Lung (tissue), 12 donors: ENCODE measurements around the gene RELA. TPM values are rescaled to one million over a fixed set of nuclear protein-coding genes. Genes with fewer than 3 reads are reported as not detected.

Experiments
- ATAC-seq: fragments of 200-7000 bp; cut with Tn5 transposase; one replicate; pipeline ENCODE4 v1.9.1; 2020; ENCODE audit warnings: moderate number of reproducible peaks; ENCODE audit not compliant: insufficient read depth, low FRiP score
- DNase-seq, 3 donors: peaks; one replicate each; pipeline ENCODE4 v3.0.0-alpha.2; 2013 to 2017
- H3K27ac ChIP-seq, 2 donors: one replicate each; pipeline ENCODE4 v1.5.1; 2013; ENCODE audit warnings: mild to moderate bottlenecking in 2 of 2, moderate library complexity in 2 of 2, control low read depth in 1 of 2, inconsistent platforms in 1 of 2, low read depth in 1 of 2, low read length in 1 of 2
- H3K27me3 ChIP-seq, 3 donors: one replicate each; pipeline ENCODE4 v1.5.1; 2013; ENCODE audit warnings: low read length in 2 of 3; ENCODE audit not compliant: control insufficient read depth in 3 of 3, insufficient read depth in 3 of 3
- H3K36me3 ChIP-seq, 4 donors: one replicate each; pipeline ENCODE4 v1.5.1; 2013; ENCODE audit warnings: low read length in 4 of 4, mild to moderate bottlenecking in 1 of 4, moderate library complexity in 1 of 4; ENCODE audit not compliant: control insufficient read depth in 4 of 4, insufficient read depth in 4 of 4
- H3K4me1 ChIP-seq, 5 donors: one replicate each; pipeline ENCODE4 v1.5.1; 2013; ENCODE audit warnings: low read length in 5 of 5, mild to moderate bottlenecking in 2 of 5, moderate library complexity in 1 of 5; ENCODE audit not compliant: control insufficient read depth in 5 of 5, insufficient read depth in 5 of 5
- H3K4me3 ChIP-seq: one replicate; pipeline ENCODE4 v1.5.1; 2013; ENCODE audit warnings: mild to moderate bottlenecking, control low read depth, moderate library complexity
- H3K9ac ChIP-seq, 2 donors: one replicate each; pipeline ENCODE4 v1.5.1; 2013; ENCODE audit warnings: low read length in 2 of 2, control low read depth in 1 of 2; ENCODE audit not compliant: insufficient read depth in 1 of 2
- H3K9me3 ChIP-seq, 4 donors: one replicate each; pipeline ENCODE4 v1.5.1; 2013; ENCODE audit warnings: low read length in 3 of 4, mild to moderate bottlenecking in 1 of 4, moderate library complexity in 1 of 4; ENCODE audit not compliant: control insufficient read depth in 4 of 4, insufficient read depth in 3 of 4
- CTCF ChIP-seq: IDR thresholded peaks from 2 replicates; pipeline ENCODE4 v1.5.1; 2012; ENCODE audit warnings: mild to moderate bottlenecking; ENCODE audit errors: control extremely low read depth, extremely low read depth
- WGBS, 2 donors: extraction: QIAGEN DNeasy Blood & Tissue Kit; methylation state at CpG; one replicate each; pipeline ENCODE4 v1.1.7; 2013; 5-methylcytosine and 5-hydroxymethylcytosine counted together
- polyA plus RNA-seq, 2 donors: library from polyadenylated mRNA; stranded (reverse); fragments of 200-250 nt; gene quantifications; one replicate each; pipeline ENCODE4 v1.2.1, GENCODE V29; 2013
- total RNA-seq, 2 donors: library from RNA; depleted of rRNA in 1 of 2; stranded (reverse); fragments of >200 nt in 1 of 2; gene quantifications; one replicate each; pipeline ENCODE4 v1.2.1, GENCODE V29; 2014 to 2021
- donor health status: control.
- donor health status: control.
- donor health status: Bipolar disorder and iron deficiency.
- donor health status: healthy.
- donor health status: DM: yes; HTN: yes; CAD: no.

The RELA gene
- total and polyA plus RNA-seq, 4 donors = 34.8 to 72.6 (median 58.0) TPM

GRCh38 chr11:65611028-65611757 is 51.5 kb downstream of the RELA start:
- ATAC-seq (no peak), DNase-seq (peak in 2 of 3 donors; percentile 25 to 56)
- Histone ChIP-seq H3K9ac (no peak overlapping the region), H3K36me3 (peaks cover 0 to 39% (median 9%) of the 10 kb centered on the region in 4 donors), H3K4me3 (peak overlapping the region; percentile 4), H3K4me1 (peaks cover 3 to 45% (median 7%) of the 10 kb centered on the region in 5 donors), H3K27me3 (no peaks in the 10 kb centered on the region), H3K27ac (peak overlapping the region; percentile 94 to 97), H3K9me3 (no peaks in the 10 kb centered on the region)
- WGBS, 2 donors = 14 to 35% methylated on average over 10 of the region's 10 CpGs
- TF ChIP-seq CTCF = no peak

DNA sequence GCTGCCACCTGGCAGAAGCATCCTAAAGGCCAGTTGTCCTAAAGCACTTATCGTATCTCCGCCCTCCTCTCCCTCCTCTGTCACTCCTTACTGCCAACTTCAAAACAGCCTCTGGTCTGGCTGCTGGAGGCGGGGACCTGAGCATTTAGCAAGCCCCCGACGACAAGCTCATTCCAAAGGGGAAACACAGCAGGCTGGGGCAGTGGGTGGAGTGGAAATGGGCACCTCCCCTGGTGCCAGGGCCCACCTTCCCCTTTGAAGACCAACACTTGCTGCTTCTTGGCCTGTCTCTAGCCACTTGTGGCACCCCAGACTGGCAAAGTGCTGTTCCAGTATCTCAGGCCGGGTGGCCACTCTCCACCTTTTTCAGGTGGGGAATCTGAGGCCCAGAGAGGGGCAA is 52.3 kb downstream of the RELA start:
- Histone ChIP-seq H3K27ac (peak overlapping the region; percentile 61 to 94), H3K4me3 (no peak overlapping the region), H3K36me3 (peaks cover 0 to 45% (median 14%) of the 10 kb centered on the region in 4 donors), H3K27me3 (no peaks in the 10 kb centered on the region), H3K9me3 (no peaks in the 10 kb centered on the region), H3K9ac (no peak overlapping the region), H3K4me1 (peaks cover 3 to 45% (median 7%) of the 10 kb centered on the region in 5 donors)
- no peak for TF ChIP-seq CTCF
- ATAC-seq = no peak
- WGBS, 2 donors = 44 to 45% methylated on average over 6 of the region's 6 CpGs
- DNase-seq = no peak

DNA sequence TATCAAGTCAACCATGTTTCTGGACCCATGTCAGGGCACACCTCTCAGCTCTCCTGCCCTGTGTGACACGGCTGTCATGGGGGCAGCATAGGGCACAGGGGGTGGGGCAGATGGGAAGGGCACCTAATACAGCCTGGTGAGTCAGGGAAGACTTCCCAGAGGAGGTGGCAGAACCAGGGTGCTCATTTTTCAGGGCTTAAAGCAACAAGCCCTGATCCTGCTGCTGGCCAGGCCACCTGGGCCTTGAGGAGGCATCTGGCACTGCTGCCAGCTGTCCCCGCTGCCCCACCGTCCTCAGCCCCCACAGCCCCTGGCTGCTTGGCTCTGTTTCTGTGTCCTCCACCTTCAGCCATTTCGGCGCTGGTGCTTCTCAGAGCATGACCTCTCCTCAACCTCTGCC is 53.1 kb downstream of the RELA start:
- Histone ChIP-seq H3K36me3 (peaks cover 0 to 52% (median 20%) of the 10 kb centered on the region in 4 donors), H3K4me1 (peaks cover 3 to 45% (median 7%) of the 10 kb centered on the region in 5 donors), H3K9me3 (no peaks in the 10 kb centered on the region), H3K27ac (peak overlapping the region in 1 of 2 donors; percentile 6), H3K27me3 (no peaks in the 10 kb centered on the region), H3K4me3 (no peak overlapping the region), H3K9ac (no peak overlapping the region)
- DNase-seq (no peak), ATAC-seq (no peak)
- 81 to 84% methylated on average over 5 of the region's 5 CpGs for WGBS, 2 donors
- no peak for TF ChIP-seq CTCF
